Measurements from ENCODE around the gene NELFCD.
A peak's percentile ranks its signal among the peaks of the same experiment; 100 is the strongest.

NELFCD gene

DNA sequence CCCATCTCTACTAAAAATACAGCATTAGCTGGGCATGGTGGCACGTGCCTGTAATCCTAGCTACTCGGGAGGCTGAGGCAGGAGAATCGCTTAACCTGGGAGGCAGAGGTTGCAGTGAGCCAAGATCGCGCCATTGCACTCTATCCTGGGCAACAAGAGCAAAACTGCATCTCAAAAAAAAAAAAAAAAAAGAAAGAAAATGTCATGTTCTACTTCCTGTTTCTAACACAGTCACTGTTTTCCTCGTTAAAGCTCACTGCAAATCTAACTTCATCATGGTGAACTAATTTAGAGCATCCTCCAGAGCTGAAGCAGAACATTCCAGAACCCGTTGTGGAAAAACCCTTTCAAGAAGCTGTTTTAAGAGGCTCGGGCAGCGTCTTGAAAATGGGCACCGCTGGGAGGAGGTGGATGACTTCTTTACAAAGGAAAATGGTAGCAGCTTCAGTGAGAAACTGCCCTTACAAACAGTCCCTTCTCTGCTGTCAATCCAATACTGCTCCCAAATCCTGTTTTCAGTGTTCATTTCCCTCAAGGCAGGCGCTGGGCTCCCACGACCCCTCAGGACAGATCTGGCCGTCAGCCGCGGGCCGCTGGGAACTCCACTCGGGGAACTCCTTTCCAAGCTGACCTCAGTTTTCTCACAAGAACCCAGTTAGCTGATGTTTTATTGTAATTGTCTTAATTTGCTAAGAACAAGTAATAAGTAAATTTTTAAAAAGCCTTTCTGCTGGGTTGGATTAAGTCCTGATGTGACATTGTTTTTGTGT, 13.5 kb downstream of the NELFCD start:
- DNase-seq (ENCODE audit: low read depth) = no peak

- no peak for DNase-seq (ENCODE audit: low read depth)
These were observed 14.6 kb downstream of the NELFCD start for GRCh38 chr20:58995461-58996225.

DNA sequence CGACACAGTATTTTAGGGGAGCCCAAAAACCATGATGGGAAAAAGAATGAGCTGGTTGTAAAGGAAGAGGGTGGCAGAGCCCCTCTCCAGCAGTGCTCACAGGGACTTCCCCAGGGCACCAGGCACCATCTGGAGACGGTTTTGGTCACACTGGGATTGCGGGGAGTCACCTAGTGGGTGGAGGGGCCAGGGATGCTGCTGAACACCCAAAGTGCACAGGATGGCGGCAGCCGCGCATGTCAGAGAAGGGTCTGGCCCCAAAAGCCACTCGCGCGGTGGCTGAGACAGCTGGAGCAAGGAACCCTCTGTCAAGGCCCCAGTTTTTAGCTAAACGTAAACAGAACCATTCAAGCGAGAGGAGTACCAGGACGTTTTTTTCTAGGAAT, 15.2 kb downstream of the NELFCD start:
- DNase-seq (ENCODE audit: low read depth) = no peak

DNA sequence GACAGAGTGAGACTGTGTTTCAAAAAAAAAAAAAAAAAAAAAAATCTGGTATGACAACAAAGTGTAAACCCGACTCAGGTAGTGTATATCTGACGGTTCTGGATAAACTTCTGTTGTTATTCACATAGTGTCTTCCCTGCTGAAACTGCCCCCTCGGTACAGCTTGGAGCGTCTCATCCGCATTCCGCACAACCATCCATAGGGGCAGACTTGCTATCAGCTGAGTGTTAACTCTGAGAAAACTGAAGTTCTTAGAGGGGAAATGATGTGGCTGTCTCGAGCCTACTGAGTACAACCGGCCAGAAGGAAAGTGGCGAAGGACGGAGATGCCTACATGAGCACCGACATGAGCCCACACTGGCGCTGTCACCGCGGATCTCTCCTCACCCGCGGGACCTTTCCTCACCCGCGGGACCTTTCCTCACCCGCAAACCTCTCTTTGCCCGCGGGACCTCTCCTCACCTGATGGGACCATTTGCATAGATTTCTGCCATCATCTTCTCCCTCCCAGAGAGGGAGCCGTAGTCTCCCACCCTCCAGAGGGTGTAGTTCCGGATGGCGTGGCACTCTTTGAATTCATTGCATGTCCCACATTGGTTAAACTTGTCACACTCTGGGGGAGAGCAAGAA, 16.2 kb downstream of the NELFCD start:
- DNase-seq (ENCODE audit: low read depth) = no peak

DNA sequence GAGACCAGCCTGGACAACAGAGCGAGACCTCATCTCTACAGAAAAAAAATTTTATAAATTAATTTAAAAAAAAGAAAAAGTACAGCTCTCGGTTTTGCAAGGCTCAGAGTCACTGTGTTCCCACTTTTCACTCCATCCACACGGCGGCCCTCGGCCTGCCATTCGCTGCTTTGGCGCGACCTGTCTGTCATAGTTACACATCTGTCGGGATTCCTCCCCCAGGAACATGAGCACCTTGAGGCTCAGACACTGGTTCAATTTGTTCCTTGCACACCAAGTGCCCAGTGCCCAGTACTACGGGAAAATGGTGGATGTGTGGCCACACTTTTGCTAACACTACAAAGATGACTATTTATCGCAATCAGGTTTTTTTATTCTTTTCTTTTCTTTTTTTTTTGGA, 17.6 kb downstream of the NELFCD start:
- DNase-seq (ENCODE audit: low read depth) = no peak

DNA sequence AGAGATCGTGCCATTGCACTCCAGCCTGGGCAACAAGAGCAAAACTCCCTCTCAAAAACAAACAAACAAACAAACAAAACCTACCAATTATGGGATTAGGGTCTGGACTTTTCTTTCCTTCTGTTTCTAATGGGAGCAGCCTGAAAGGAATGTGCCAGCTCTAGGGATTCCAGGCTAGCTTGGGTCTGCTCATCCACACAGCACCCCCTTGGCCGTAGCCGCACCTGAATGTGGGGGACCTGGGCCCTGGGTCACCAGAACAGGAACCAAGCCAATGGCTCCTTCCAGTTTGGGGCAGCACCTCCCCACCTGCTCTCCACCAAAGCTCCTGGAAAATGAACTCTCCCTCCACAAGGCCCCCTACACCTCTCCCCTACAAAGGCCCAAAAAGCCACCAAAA, 19.3 kb downstream of the NELFCD start:
- no peak for DNase-seq (ENCODE audit: low read depth)

- no peak for DNase-seq (ENCODE audit: low read depth)
These were observed 20.0 kb downstream of the NELFCD start for GRCh38 chr20:59001068-59001448.

- no peak for DNase-seq (ENCODE audit: low read depth)
These were observed 20.6 kb downstream of the NELFCD start for GRCh38 chr20:59001449-59002171.

- DNase-seq (ENCODE audit: low read depth) = no peak
These were observed 21.3 kb downstream of the NELFCD start for GRCh38 chr20:59002388-59002787.

GRCh38 chr20:59002874-59003399, 21.9 kb downstream of the NELFCD start:
- no peak for DNase-seq (ENCODE audit: low read depth)

DNA sequence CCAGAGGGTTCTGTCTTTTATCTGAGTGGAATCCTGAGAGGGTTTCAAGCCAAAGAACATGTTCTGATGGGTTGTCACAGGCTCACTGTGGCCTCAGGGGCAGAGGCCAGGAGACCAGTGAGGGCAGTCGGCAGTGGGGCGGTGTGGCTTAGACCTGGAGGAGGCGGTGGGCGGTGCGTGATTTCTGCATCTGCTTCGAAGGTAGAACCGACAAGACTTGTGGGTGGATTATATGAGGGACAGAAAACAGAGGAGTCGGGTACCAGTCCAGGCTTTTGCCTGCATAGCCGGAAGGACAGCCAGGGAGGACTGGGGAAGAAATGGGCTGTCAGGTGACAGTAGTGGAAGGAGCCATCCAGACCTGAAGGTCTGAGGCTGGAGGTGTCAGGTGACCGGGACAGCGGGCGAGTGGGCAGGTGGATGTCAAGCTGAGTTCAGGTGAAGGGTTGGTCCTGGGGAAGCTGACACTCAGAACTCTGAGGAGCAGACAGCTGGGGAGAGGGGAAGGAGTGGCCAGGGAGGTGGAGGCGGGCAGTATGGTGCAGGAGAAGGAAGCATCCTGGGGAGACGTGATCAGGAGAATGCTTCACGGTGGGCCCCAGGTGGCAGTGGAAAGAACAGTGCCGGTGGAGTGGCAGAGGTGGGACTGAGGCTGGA, 22.9 kb downstream of the NELFCD start:
- no peak for DNase-seq (ENCODE audit: low read depth)

- no peak for DNase-seq (ENCODE audit: low read depth)
These were observed 23.4 kb downstream of the NELFCD start for GRCh38 chr20:59004493-59004762.

GRCh38 chr20:59004763-59005522, 23.9 kb downstream of the NELFCD start:
- peak; percentile 25 for DNase-seq (ENCODE audit: low read depth)

DNA sequence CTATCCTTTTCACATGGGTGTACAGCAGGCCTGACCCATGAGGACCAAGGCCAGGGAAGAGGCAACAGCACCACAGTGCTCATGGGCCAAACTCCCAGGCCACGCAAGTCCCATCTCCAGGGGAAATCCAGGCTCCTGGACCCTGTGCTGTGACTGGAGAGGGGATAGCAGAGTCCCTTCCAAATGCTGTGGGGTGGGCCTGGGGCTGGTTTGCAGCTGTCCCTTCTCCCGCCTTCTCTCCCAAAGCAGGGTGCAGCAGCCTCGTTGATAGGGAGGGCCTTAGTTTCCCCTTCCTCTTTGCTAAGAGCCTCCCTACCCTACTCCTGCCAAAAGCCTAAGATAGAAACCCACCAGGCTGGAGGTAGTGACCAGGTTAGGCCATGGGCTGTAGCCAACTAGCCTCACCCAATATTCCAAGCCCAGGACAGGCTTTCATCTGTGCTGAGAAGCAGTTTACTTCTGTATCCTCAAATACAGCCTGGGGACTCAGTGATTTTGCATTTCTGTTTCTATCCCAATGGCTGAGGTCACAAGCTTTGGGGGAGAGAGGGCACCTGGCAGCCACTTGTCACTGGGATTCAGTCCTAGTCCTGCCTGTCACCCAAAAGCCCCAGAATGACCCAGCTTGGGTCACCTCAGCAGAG, 24.6 kb downstream of the NELFCD start:
- DNase-seq (ENCODE audit: low read depth) = no peak

GRCh38 chr20:59006167-59006863, 25.3 kb downstream of the NELFCD start:
- peak; percentile 23 for DNase-seq (ENCODE audit: low read depth)

GRCh38 chr20:59006864-59007664, 26.0 kb downstream of the NELFCD start, which contains the start of gene CTSZ:
Gene CTSZ, minus strand, starts transcription at chr20:59007254. Its CDS starts 126 bp downstream, at chr20:59007128.
- DNase-seq (ENCODE audit: low read depth) = peak; percentile 53

GRCh38 chr20:59007665-59008511, 26.8 kb downstream of the NELFCD start:
- no peak for DNase-seq (ENCODE audit: low read depth)

DNA sequence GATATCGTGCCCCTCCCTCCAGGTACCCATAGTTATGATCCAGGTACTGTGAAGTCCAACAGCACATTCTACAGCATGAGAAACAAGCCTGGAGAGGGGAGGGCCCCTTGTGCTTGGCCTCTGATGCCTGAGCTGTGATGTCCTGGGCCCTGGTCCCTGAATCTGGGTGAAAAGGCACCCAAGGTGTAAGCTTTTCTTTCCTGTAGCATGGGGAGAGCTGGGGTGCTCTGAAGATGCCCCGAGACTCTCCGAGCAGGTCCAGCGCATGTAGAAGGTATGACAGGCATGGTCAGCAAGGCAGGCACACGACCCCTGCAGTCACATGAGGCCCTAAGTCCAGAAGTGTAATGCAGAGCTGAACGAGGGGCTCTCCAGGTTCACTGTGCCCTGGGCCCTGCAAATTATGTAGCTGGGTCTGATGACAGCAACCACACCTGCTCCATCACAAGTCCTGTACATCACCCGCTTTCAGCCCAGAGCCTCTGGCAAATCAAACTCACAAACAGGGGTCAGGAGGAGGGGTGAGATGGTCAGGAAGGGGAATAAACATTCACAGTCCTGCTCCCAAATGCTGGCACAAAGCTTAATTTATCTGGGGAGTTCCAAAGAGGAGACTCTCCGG, 27.8 kb downstream of the NELFCD start:
- DNase-seq (ENCODE audit: low read depth) = no peak
